Gastroesophageal sphincter (tissue), 4 donors: ENCODE results near the gene NFYA. TPM values are rescaled to one million over a fixed set of nuclear protein-coding genes. Genes with fewer than 3 reads are reported as not detected.

ENCODE experiments used
- ATAC-seq: fragments of 150-250 bp; one replicate; pipeline ENCODE4 v1.9.1; 2016; ENCODE audit warnings: mild to moderate bottlenecking, moderate library complexity
- H3K27ac ChIP-seq, 4 donors: fragments of 200-600 bp; sonication (generic) in 3 of 4; 1 replicate in 3 of 4; 2 replicates in 1 of 4; pipeline ENCODE4 v1.5.1; 2016 to 2019
- H3K27me3 ChIP-seq: fragments of 200-600 bp; sonication (generic); one replicate; pipeline ENCODE4 v1.5.1; 2019
- H3K36me3 ChIP-seq, 2 donors: fragments of 200-600 bp; sonication (generic); one replicate each; pipeline ENCODE4 v1.5.1; 2019; ENCODE audit warnings: control low read depth in 1 of 2
- H3K4me1 ChIP-seq, 3 donors: fragments of 200-600 bp; sonication (generic); 1 replicate in 2 of 3; 2 replicates in 1 of 3; pipeline ENCODE4 v1.5.1; 2016 to 2019; ENCODE audit warnings: control low read depth in 2 of 3
- H3K4me3 ChIP-seq, 2 donors: fragments of 200-600 bp; sonication (generic); one replicate each; pipeline ENCODE4 v1.5.1; 2019; ENCODE audit warnings: mild to moderate bottlenecking in 1 of 2, moderate library complexity in 1 of 2
- H3K9me3 ChIP-seq, 3 donors: fragments of 200-600 bp; sonication (generic); one replicate each; pipeline ENCODE4 v1.5.1; 2017 to 2019; ENCODE audit warnings: control low read depth in 2 of 3
- CTCF ChIP-seq, 4 experiments: fragments of 200-600 bp in 2 of 4; fragments of 450-650 bp in 2 of 4; sonication (generic) in 1 of 4; IDR thresholded peaks; one replicate each; pipeline ENCODE4 v1.5.1; 2017 to 2019; ENCODE audit warnings: antibody characterized with exemption in 4 of 4, mild to moderate bottlenecking in 2 of 4, moderate library complexity in 2 of 4
- EP300 ChIP-seq: sonication (generic); formaldehyde crosslinking; IDR thresholded peaks from one replicate; pipeline ENCODE4 v1.6.1; 2017; ENCODE audit warnings: antibody characterized with exemption, mild to moderate bottlenecking
- POLR2A ChIP-seq, 2 donors: fragments of 450-650 bp; IDR thresholded peaks; one replicate each; pipeline ENCODE4 v1.6.1; 2017; ENCODE audit warnings: antibody characterized with exemption in 2 of 2, mild to moderate bottlenecking in 2 of 2, moderate library complexity in 1 of 2
- POLR2AphosphoS5 ChIP-seq: sonication (generic); formaldehyde crosslinking; IDR thresholded peaks from one replicate; pipeline ENCODE4 v1.6.1; 2017; ENCODE audit warnings: antibody characterized with exemption
- WGBS, 2 donors: methylation state at CpG; one replicate each; pipeline ENCODE4 v1.1.5; 2018; ENCODE audit warnings: low coverage in 1 of 2; 5-methylcytosine and 5-hydroxymethylcytosine counted together
- total RNA-seq, 4 donors: library from RNA; depleted of rRNA; stranded (reverse); fragments of >200 nt; gene quantifications; one replicate each; pipeline ENCODE4 v1.1.0, GENCODE V29; 2016

NFYA gene
- total RNA-seq, 4 donors from 2014 or later: 6.6 to 17.7 (median 12.1) TPM

GRCh38 chr6:41071923-41072835 is 595 bp upstream of the NFYA start, which contains the start of gene OARD1:
TSS of gene OARD1 (minus strand) at chr6:41072356. CDS start at chr6:41071634, 722 bp downstream.
- no peaks in the 10 kb centered on the region for H3K27me3 ChIP-seq
- H3K36me3 ChIP-seq: peaks cover 0 to 28% of the 10 kb centered on the region in 2 donors
- TF ChIP-seq POLR2AphosphoS5 (peak; percentile 73), CTCF (IDR thresholded peaks at IDR 0.05) (peak in 1 of 4 experiments; percentile 32), EP300 (no peak), POLR2A (IDR thresholded peaks at IDR 0.05) (peak; percentile 69 to 79)
- H3K9me3 ChIP-seq: no peaks in the 10 kb centered on the region
- peak within 1 kb of the TSS; percentile 96 to 100 (median 100) for H3K27ac ChIP-seq
- 0% methylated on average over 4 of the region's 63 CpGs; no CpG with 5 or more reads in 1 of the 2 donors for WGBS, 2 donors
- H3K4me3 ChIP-seq: peak within 1 kb of the TSS; percentile 86 to 99
- peak; percentile 89 for ATAC-seq
- peaks cover 7 to 44% (median 13%) of the 10 kb centered on the region in 3 donors for H3K4me1 ChIP-seq

GRCh38 chr6:41073203-41073967 is 611 bp downstream of the NFYA start:
- H3K36me3 ChIP-seq: peaks cover 0 to 16% of the 10 kb centered on the region in 2 donors
- 0 to 2% methylated on average over 9 to 10 of the region's 74 CpGs for WGBS, 2 donors
- TF ChIP-seq EP300 (no peak), POLR2A (IDR thresholded peaks at IDR 0.05) (peak; percentile 96 to 97), CTCF (IDR thresholded peaks at IDR 0.05) (peak in 3 of 4 experiments; percentile 42 to 76 (median 65)), POLR2AphosphoS5 (peak; percentile 62)
- H3K9me3 ChIP-seq: no peaks in the 10 kb centered on the region
- H3K27me3 ChIP-seq: no peaks in the 10 kb centered on the region
- H3K4me3 ChIP-seq: peak overlapping the region; percentile 86 to 99
- no peak for ATAC-seq
- H3K4me1 ChIP-seq: peaks cover 7 to 44% (median 13%) of the 10 kb centered on the region in 3 donors
- H3K27ac ChIP-seq: peak overlapping the region; percentile 96 to 100 (median 100)

- H3K27ac ChIP-seq: peak overlapping the region; percentile 96 to 100 (median 100)
- H3K9me3 ChIP-seq: no peaks in the 10 kb centered on the region
- peaks cover 7 to 44% (median 13%) of the 10 kb centered on the region in 3 donors for H3K4me1 ChIP-seq
- no peak for ATAC-seq
- no peaks in the 10 kb centered on the region for H3K27me3 ChIP-seq
- WGBS, 2 donors: 2 to 6% methylated on average over 3 to 11 of the region's 11 CpGs
- TF ChIP-seq POLR2AphosphoS5 (no peak), EP300 (no peak), POLR2A (IDR thresholded peaks at IDR 0.05) (no peak), CTCF (IDR thresholded peaks at IDR 0.05) (no peak)
- H3K36me3 ChIP-seq: peaks cover 0 to 13% of the 10 kb centered on the region in 2 donors
- peak overlapping the region; percentile 86 to 99 for H3K4me3 ChIP-seq
These were observed 1.4 kb downstream of the NFYA start for GRCh38 chr6:41073968-41074691.

- H3K36me3 ChIP-seq: peaks cover 0 to 13% of the 10 kb centered on the region in 2 donors
- TF ChIP-seq CTCF (IDR thresholded peaks at IDR 0.05) (no peak), EP300 (no peak), POLR2AphosphoS5 (no peak), POLR2A (IDR thresholded peaks at IDR 0.05) (no peak)
- H3K4me3 ChIP-seq: peak overlapping the region; percentile 86 to 99
- peaks cover 7 to 44% (median 13%) of the 10 kb centered on the region in 3 donors for H3K4me1 ChIP-seq
- no peaks in the 10 kb centered on the region for H3K27me3 ChIP-seq
- no peak for ATAC-seq
- H3K27ac ChIP-seq: peak overlapping the region; percentile 96 to 100 (median 100)
- H3K9me3 ChIP-seq: no peaks in the 10 kb centered on the region
- 45 to 49% methylated on average over 11 of the region's 11 CpGs for WGBS, 2 donors
These were observed 2.1 kb downstream of the NFYA start for GRCh38 chr6:41074692-41075436.
